HG03520 (cell line): ENCODE measurements around the gene DNASE1L2.
"Not testable (repeated sequence)": the region's sequence is repeated elsewhere in the genome, so short reads cannot be mapped to it uniquely, and the experiment has no call there.

Source experiments
- ATAC-seq: cut with Tn5 transposase; IDR thresholded peaks from one replicate; pipeline ENCODE4 v1.9.1; 2021; ENCODE audit warnings: mild to moderate bottlenecking, moderate library complexity; ENCODE audit not compliant: unreplicated experiment

Gene DNASE1L2

GRCh38 chr16:2238150-2238837 lies 2.0 kb downstream of the DNASE1L2 start:
- ATAC-seq, result no peak

- no peak for ATAC-seq
These were observed 2.8 kb downstream of the DNASE1L2 start for GRCh38 chr16:2238838-2239675.

- not testable (repeated sequence) for ATAC-seq
These were observed 4.1 kb downstream of the DNASE1L2 start for GRCh38 chr16:2240331-2240730.

- ATAC-seq, result no peak
These were observed 6.4 kb downstream of the DNASE1L2 start for GRCh38 chr16:2242598-2242997.

- no peak for ATAC-seq
These were observed 6.8 kb downstream of the DNASE1L2 start for GRCh38 chr16:2243031-2243528.

DNA sequence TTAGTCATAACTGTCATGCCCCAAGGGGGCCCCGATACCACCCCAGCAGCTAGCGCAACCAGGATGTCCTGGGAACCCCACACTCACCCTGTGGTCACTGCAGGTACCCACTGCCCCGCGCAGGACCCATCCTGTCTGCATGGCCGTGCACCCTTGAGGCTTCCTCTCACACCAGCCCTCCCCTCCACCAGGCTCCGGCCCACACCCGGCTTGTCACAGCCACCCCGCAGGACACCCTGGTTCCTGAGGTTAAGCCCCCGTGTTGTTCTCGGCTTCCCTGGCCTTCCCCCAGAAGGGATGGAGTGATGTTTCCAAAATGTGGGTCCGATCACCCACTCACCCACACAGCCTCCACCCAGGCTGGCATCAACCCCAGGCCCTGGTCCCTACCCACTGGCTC lies 7.5 kb downstream of the DNASE1L2 start:
- no peak for ATAC-seq

- no peak for ATAC-seq
These were observed 8.1 kb downstream of the DNASE1L2 start for GRCh38 chr16:2244301-2244700.

DNA sequence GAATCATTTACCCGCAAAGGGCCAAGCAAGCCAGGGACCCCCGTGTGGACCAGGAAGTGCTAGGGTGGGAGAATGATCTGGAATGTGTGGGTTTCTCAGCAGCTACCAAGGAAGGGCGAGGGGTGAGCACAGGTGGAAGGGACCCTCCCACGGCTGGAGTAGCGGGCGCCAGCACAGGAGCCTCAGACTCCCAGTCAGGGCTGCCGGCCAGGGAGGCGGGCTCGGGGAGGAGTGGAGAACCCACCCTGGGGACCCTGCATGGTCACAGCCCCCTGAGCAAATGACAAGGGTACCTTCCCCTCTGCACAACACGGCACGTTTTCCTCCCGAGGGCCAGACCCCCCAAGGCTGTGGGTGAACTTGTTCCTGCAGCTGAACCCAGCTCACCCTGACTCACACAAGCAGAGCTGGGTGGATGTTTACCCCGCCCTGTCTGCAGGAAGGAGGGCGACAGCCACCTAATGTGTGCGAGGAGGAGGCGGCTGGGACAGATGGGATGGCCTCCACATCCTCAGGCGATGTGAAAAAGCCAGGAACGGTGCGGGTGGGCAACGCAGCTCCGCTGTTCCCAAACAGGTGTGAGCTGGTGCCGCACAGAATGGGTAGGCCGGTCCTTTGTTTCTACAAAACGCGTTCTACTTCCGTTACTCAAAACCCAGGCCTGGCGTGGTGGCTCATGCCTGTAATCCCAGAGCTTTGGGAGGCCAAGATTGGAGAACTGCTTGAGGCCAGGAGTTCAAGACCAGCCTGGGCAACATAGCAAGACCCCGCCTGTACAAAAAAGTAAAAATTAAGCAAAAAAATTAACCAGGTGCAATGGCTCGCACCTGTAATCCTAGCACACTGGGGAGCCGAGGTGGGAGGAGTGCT lies 8.9 kb downstream of the DNASE1L2 start:
- no peak for ATAC-seq

DNA sequence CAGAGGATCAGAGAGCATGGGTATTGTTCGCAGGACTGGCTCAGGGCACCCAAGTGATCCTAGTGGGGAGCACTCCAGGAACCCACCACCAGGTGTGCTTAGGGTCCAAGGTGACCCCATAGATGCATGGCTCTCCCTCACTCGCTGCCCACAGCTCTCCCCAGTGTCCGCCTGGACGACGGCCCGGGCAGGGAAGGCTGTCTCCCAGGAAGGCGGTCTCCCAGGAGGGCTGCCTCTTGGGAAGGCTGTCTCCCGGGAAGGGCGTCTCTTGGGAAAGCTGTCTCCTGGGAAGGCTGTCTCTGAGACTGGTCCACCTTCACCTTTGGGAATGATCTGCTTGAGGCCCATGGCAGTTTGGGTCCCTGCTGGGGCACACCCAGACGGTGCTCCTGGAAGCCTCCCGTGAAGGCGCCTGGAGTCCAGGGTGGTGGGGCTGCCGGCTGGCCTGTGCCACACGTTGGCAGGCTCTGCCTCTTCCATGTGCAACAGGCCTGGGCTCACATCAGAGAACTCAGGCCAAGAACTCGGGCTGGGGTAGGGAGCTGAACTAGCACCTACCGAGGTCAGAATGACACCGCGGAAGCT lies 10.1 kb downstream of the DNASE1L2 start:
- no peak for ATAC-seq

DNA sequence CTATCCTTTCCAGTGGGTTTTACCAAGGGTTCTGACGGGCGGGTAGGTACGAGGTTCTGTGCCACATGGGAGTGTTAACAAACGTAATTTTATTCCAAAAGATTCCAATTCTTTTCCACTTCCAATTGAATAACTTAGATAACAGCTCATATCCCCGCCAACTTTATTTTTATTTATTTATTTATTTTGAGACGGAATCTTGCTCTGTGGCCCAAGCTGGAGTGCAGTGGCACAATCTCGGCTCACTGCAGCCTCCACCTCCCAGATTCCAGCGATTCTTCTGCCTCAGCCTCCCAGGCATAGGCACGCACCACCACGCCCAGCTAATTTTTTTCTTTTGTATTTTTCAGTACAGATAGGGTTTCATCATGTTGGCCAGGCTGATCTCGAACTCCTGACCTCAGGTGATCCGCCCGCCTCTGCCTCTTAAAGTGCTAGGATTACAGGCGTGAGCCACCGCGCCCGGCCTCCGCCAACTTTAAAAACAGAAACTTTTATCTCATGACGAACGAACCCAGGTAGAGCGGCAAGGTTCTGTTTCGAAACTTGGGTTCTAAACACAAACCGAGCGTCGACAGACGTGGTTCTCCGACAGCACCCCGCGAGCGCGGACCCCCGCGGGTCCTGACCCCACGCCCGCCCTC lies 14.5 kb downstream of the DNASE1L2 start:
- ATAC-seq, result no peak

- peak; percentile 80 for ATAC-seq
These were observed 15.3 kb downstream of the DNASE1L2 start, which contains the start of gene ECI1 for GRCh38 chr16:2251296-2252111. TSS of gene ECI1 (minus strand) at chr16:2251587. CDS start at chr16:2251566, 21 bp downstream.

GRCh38 chr16:2252806-2253148 lies 16.5 kb downstream of the DNASE1L2 start:
- no peak for ATAC-seq

DNA sequence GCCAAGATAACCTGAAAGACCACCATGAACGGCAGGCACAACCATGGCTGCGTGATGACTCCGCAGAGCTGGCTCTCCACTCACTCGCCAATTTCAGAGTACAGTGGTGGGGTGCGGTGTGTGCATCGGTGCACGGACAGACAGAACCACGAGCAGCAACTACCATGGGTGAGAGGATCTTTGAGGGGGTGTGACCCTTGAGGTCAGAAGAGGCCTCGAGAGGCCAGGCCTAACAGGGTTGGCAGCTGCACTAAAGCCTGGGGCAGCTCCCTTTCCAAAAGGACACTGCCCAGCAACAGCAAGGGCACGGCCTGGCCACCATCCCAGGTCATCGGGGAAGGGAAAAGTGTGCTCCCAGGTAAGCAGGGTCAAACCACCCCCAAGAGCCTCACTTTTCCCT lies 17.0 kb downstream of the DNASE1L2 start:
- ATAC-seq, result no peak

DNA sequence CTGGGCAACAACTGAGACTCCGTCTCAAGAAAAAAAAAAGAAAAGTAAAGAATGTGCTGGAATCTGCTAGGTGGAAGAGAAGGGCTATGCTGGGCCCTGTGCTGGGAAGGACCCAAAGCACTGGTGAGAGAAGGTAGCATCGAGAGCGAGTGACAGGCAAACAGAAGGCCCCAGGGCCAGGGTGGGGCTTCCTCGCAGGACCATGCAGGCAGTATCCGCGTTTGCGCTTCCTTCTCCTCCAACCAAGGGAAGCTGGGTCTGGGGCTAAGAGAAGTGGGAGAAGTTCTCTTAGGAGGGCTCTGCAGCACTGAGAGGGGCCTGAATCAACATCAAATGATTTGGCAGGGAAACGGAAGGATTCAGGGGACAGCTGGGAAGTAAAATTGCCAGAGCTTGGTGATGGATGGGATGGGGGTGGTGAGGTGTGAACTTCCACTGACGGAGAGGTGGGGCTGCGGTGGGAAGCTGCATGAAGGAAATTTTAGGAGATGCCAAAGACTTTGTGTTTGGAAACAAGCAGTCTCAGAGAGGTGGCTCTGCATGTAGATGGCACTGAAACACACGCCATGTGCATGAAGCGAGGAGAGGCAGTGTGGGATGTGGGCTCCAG lies 20.4 kb downstream of the DNASE1L2 start:
- no peak for ATAC-seq

DNA sequence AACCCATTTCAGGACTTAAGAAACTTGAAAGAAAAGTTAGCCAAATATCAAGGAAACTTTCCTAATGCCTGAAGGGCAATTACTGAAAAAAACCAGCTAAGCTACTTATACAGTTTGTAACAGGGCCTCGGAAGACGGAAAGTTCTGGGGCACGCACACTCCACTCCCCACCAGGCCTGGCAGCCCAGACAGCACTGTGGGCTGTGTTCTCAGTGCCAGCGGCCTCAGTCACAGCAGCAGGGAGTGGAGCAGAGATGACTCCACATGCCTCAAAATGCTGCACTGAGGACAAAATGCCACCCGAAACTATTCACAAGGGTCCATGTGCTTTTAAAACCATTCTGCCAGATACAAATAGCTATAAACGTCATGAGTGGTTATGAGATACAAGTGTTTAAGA lies 21.5 kb downstream of the DNASE1L2 start:
- ATAC-seq, result no peak

- not testable (repeated sequence) for ATAC-seq
These were observed 22.3 kb downstream of the DNASE1L2 start for GRCh38 chr16:2258530-2258929.

- ATAC-seq, result no peak
These were observed 24.0 kb downstream of the DNASE1L2 start for GRCh38 chr16:2260250-2260649.

GRCh38 chr16:2263026-2263425 lies 26.8 kb downstream of the DNASE1L2 start:
- ATAC-seq, result not testable (repeated sequence)

DNA sequence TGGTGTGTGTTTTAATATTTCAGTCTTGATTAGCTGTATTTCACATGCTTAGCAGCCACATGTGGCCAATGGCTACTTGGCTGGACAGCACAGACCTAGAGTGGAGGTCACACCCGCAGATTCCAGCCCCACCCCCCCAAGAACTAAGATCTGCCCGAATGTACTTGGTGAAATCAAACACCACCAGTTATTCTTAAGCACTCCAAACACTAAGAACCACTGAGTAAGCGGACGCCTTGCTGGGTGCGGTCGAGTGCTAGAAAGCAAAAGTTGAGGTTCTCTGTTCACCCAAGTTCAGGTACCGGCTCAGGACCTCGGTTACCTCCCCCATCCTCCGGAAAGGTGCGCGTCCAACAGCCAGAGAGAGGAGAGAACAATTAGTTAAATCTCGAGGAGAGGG lies 30.6 kb downstream of the DNASE1L2 start:
- not testable (repeated sequence) for ATAC-seq
